GM18858 (cell line): Measurements from ENCODE around the gene CCDC121.
A peak's percentile ranks its signal among the peaks of the same experiment; 100 is the strongest.
"Not testable (repeated sequence)": the region's sequence is repeated elsewhere in the genome, so short reads cannot be mapped to it uniquely, and the experiment has no call there.

Source experiments
- ATAC-seq: cut with Tn5 transposase; IDR thresholded peaks from one replicate; pipeline ENCODE4 v1.9.1; 2021; ENCODE audit not compliant: unreplicated experiment

CCDC121 gene

GRCh38 chr2:27638037-27638637 lies 9.3 kb upstream of the CCDC121 start:
- no peak for ATAC-seq

- no peak for ATAC-seq
These were observed 8.0 kb upstream of the CCDC121 start for GRCh38 chr2:27636766-27637165.

GRCh38 chr2:27634291-27634690 lies 5.5 kb upstream of the CCDC121 start:
- no peak for ATAC-seq

- ATAC-seq, result not testable (repeated sequence)
These were observed 1.4 kb upstream of the CCDC121 start for GRCh38 chr2:27630257-27630656.

- ATAC-seq, result peak; percentile 22
These were observed 647 bp downstream of the CCDC121 start for GRCh38 chr2:27627963-27628766.

- not testable (repeated sequence) for ATAC-seq
These were observed 1.9 kb downstream of the CCDC121 start for GRCh38 chr2:27626921-27627320.

- not testable (repeated sequence) for ATAC-seq
These were observed 2.5 kb downstream of the CCDC121 start for GRCh38 chr2:27626323-27626722.

GRCh38 chr2:27624943-27625342 lies 3.9 kb downstream of the CCDC121 start:
- no peak for ATAC-seq

GRCh38 chr2:27622921-27623384 lies 5.9 kb downstream of the CCDC121 start:
- no peak for ATAC-seq

GRCh38 chr2:27621524-27621923 lies 7.3 kb downstream of the CCDC121 start:
- ATAC-seq, result no peak

- ATAC-seq, result no peak
These were observed 13.5 kb downstream of the CCDC121 start for GRCh38 chr2:27615316-27615715.

- no peak for ATAC-seq
These were observed 14.8 kb downstream of the CCDC121 start for GRCh38 chr2:27613985-27614384.

GRCh38 chr2:27606611-27607010 lies 22.2 kb downstream of the CCDC121 start:
- ATAC-seq, result no peak

GRCh38 chr2:27596627-27597026 lies 32.2 kb downstream of the CCDC121 start:
- ATAC-seq, result no peak

GRCh38 chr2:27595412-27595811 lies 33.4 kb downstream of the CCDC121 start:
- ATAC-seq, result not testable (repeated sequence)

- ATAC-seq, result not testable (repeated sequence)
These were observed 34.6 kb downstream of the CCDC121 start for GRCh38 chr2:27594020-27594703.

GRCh38 chr2:27593240-27593639 lies 35.6 kb downstream of the CCDC121 start:
- no peak for ATAC-seq

GRCh38 chr2:27591745-27592144 lies 37.1 kb downstream of the CCDC121 start:
- ATAC-seq, result no peak

GRCh38 chr2:27588308-27588707 lies 40.5 kb downstream of the CCDC121 start:
- ATAC-seq, result no peak

- ATAC-seq, result no peak
These were observed 41.8 kb downstream of the CCDC121 start for GRCh38 chr2:27587025-27587424.

- ATAC-seq, result no peak
These were observed 44.2 kb downstream of the CCDC121 start for GRCh38 chr2:27584597-27584996.

- no peak for ATAC-seq
These were observed 45.4 kb downstream of the CCDC121 start for GRCh38 chr2:27583390-27583915.
